NCI-H2171 treated with DMSO at 0.1 percent for 48 hours (cell line): ENCODE data around the gene F13B.
"Not testable (repeated sequence)": the region's sequence is repeated elsewhere in the genome, so short reads cannot be mapped to it uniquely, and the experiment has no call there.

Source experiments
- DNase-seq: peaks from one replicate; lab custom pipeline; 2025; lab: John Stamatoyannopoulos, UW

Gene F13B

GRCh38 chr1:197066719-197067456 is at the start of gene F13B:
Gene F13B, minus strand, starts transcription at chr1:197067260. Its CDS starts 37 bp downstream, at chr1:197067223.
- DNase-seq: no peak

- no peak for DNase-seq
These were observed 49.1 kb upstream of the F13B start for GRCh38 chr1:197116156-197116555.

- DNase-seq: no peak
These were observed 39.8 kb upstream of the F13B start for GRCh38 chr1:197106869-197107268.

- DNase-seq: no peak
These were observed 36.2 kb upstream of the F13B start for GRCh38 chr1:197103300-197103699.

- DNase-seq: no peak
These were observed 34.9 kb upstream of the F13B start for GRCh38 chr1:197101978-197102377.

- no peak for DNase-seq
These were observed 33.6 kb upstream of the F13B start for GRCh38 chr1:197100677-197101076.

- DNase-seq: no peak
These were observed 32.4 kb upstream of the F13B start for GRCh38 chr1:197099444-197099843.

GRCh38 chr1:197096971-197097370 is 29.9 kb upstream of the F13B start:
- not testable (repeated sequence) for DNase-seq

- DNase-seq: no peak
These were observed 29.1 kb upstream of the F13B start for GRCh38 chr1:197096137-197096536.

GRCh38 chr1:197093226-197093885 is 26.3 kb upstream of the F13B start:
- DNase-seq: no peak

GRCh38 chr1:197092491-197093023 is 25.5 kb upstream of the F13B start:
- no peak for DNase-seq

- no peak for DNase-seq
These were observed 16.4 kb upstream of the F13B start for GRCh38 chr1:197083474-197083873.

GRCh38 chr1:197081117-197081753 is 14.2 kb upstream of the F13B start:
- DNase-seq: no peak

- DNase-seq: no peak
These were observed 13.3 kb upstream of the F13B start for GRCh38 chr1:197080323-197080722.

- no peak for DNase-seq
These were observed 9.5 kb upstream of the F13B start for GRCh38 chr1:197076585-197076984.

GRCh38 chr1:197073978-197074377 is 6.9 kb upstream of the F13B start:
- no peak for DNase-seq

GRCh38 chr1:197067457-197067818 is 378 bp upstream of the F13B start:
- DNase-seq: no peak

GRCh38 chr1:197066277-197066676 is 783 bp downstream of the F13B start:
- DNase-seq: no peak

- DNase-seq: no peak
These were observed 1.5 kb downstream of the F13B start for GRCh38 chr1:197065559-197065958.

- DNase-seq: no peak
These were observed 3.8 kb downstream of the F13B start for GRCh38 chr1:197063212-197063611.

- no peak for DNase-seq
These were observed 4.4 kb downstream of the F13B start for GRCh38 chr1:197062692-197063091.

GRCh38 chr1:197049100-197049499 is 18.0 kb downstream of the F13B start:
- DNase-seq: no peak
